GM18519 (cell line): ENCODE measurements around the gene CBX5.
"Not testable (repeated sequence)": the region's sequence is repeated elsewhere in the genome, so short reads cannot be mapped to it uniquely, and the experiment has no call there.

Experiments used
- ATAC-seq: cut with Tn5 transposase; IDR thresholded peaks from one replicate; pipeline ENCODE4 v1.9.1; 2021; ENCODE audit warnings: mild to moderate bottlenecking, moderate library complexity; ENCODE audit not compliant: unreplicated experiment, low FRiP score

CBX5 gene

GRCh38 chr12:54229624-54230212 is 50.2 kb downstream of the CBX5 start:
- no peak for ATAC-seq

DNA sequence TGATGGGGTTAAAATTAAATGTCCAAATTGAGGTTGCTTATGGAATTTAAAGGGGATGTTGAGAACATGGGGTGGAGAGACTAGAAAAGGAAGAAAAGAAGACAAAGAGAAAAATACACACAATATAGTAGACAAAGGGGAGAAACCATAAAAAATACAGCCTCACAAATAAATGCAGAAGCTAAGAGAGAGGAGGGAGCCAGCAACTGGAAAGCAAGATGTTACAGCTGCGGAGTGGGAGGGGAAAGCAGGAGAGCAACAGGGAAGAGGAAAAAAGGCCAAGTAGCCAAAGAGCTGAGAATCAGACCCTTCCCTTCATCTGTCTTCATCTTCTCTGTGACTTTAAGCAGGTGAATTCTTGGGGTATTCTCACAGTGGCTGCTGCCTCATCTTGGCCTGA is 51.5 kb downstream of the CBX5 start:
- ATAC-seq, result no peak

DNA sequence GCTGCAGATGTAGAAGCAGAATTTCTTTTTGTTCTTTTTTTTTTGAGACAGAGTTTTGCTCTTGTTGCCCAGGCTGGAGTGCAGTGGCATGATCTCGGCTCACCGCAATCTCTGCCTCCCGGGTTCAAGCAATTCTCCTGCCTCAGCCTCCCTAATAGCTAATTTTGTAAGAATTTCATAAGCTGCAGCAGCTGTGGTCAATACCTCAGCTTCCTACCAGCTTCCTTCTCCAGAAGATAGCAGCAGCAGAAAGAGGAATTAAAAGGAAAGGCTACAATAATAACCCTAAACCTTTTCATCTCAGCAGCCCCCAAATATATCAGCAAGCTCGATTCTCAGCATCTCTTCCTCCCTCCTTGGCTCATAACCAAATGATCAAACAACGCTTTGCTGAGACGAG is 52.0 kb downstream of the CBX5 start:
- ATAC-seq, result not testable (repeated sequence)

DNA sequence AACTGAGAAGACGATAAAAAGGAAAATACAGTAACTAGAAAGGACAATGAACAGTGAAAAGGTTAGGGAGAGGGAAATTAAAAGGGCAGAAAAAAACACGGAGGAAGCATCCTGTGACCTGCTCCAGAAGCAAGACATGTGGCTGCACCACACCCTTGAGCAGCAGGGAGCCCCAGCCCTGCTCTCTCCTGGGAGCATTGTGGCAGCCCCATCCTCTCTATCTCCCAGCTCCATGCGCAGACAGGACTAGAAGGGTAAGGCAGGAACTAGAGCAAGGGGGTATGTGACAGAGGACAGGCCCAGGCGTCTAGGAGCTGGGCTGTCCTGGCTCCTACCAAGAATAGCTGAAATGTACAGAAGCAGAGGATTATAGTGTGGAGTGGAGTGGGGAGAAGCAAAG is 52.5 kb downstream of the CBX5 start:
- ATAC-seq, result no peak

- no peak for ATAC-seq
Observed at GRCh38 chr12:54225666-54226065, 54.3 kb downstream of the CBX5 start.

DNA sequence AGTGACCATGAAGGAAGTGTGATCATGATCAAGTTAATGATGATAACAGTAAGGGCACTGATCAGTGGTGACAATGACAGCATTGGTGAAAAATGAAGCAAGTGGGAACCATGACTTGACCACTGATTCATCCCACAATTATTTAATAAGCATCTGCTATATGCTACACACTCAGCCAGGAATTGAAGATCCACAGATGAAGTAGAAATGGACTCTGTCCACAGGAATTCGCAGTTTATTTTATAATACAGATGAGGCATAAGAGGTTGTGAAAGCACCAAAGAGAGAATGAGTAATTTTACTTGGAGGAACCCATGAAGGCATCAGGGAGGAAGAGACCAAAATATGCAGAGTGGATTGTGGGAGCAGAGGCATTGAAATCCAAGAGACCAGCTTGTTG is 57.3 kb downstream of the CBX5 start:
- ATAC-seq, result no peak

GRCh38 chr12:54221402-54221984 is 58.4 kb downstream of the CBX5 start:
- no peak for ATAC-seq

DNA sequence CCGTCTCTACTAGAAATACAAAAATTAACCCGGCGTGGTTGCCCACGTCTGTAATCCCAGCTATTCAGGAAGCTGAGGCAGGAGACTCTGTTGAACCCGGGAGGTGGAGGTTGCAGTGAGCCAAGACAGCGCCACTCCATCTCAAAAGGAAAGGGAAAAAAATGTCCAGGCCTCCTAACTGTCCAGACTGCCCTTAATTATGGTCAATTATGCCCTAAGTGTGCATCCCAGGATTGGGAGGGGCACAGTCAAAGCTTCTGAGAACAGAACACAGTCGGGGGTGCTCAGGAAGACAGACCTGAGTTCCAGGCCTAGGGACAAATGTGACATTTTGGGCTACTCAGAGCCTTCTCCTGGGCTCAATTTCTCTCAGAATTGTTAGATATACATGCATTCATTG is 59.4 kb downstream of the CBX5 start:
- no peak for ATAC-seq

- no peak for ATAC-seq
Observed at GRCh38 chr12:54220092-54220557, 59.8 kb downstream of the CBX5 start.

DNA sequence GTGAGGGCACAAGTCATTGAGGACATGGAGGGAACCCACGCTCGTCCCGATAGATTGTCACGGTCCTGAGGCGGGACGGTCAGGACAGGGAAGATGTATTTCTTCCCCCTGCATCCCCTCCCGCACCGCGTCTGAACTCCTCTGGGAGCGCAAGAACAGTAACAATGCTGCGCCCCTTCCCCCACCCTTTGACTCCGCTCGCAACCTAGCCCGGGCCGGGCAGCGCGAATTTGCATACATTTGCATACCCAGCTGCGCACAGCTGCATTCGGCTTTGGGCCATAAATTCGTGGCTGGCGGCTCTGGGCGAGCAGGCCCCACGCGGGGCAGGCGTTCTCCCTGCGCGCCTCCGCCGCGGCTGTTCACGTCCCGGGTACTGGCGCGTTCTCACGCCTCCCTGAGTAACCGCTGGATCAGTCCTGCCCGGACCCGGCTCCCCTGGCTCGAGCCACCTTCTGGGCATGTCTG is 62.1 kb downstream of the CBX5 start:
- ATAC-seq, result no peak

DNA sequence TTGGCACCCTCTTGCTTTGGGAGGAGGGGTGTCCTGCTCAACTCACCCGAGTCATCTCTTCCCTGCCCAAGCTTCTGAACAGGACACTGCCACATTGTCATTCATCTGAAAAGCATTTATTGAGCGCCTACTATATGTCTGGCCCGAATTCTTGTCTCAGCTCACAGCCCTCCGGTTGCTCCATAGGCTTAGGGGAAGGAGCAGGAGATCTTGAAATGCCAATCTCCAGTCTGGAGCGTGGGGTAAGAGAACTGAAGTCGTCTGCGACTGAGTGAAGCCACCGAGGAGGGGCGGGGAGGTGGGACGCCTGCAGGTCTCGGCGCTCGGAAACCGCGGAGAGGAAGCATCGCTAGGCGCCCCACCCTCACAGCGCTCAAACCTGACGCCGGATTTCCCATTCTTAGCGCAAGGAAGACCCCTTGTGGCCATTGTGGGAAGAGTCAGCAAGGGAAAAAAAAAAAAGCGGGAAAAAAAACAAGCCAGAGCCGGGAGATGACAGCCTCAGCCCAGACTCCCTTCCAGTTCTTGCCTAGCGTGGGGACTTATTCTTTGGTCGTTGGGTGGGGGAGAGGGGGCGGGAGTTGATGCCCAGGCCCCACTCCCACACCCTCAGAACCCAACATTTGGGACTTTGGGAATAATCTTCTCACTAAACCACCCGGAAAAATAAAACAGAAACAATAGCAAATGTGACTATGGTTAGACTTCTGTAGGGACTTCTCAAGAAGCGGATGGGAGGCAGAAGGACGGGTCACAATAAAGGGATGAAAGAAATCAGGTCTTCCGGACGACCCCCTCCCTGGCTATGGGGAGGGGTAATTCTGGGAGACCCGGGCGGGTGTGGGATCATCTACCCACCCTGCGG is 62.9 kb downstream of the CBX5 start:
- ATAC-seq, result no peak

DNA sequence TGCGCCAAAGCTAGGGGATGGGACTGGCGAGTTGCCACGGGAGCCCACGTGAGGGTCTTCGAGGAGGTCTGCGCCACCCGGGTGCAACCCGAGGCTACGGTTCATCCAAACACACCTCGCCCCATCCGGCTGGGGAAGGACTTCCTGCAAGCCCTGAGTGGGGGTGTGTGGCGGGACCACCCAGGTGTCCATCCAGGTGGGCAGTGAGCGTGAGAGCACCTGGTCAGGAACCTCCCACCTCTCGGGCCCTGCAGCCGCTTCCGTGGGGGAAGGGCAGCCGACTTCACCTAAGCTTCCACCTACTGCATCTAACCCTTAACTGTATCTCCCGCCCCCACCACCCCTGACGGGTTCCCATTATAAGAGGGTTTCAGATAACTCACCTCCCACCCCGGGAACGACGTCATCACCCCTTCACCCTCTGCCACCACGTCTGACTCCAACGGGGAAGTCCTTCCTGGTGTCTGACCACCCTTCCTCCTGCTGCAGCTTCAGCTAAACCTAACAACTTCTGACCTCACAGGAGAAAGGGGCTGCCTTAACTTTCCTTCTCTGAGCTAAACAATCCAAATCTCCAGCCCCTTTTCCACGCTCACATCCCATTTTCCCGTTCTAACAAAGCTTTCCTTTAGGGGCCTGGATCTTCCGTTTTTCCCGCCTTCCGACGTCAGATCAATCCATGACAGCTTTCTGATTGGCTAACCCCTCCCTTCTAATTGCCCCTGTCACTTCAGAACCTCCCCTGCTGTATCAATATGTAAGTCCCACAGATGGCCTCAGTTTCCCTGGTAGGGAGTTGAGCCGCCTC is 63.7 kb downstream of the CBX5 start:
- no peak for ATAC-seq

- ATAC-seq, result peak; percentile 73
Observed at GRCh38 chr12:54214553-54215406, 65.1 kb downstream of the CBX5 start.

DNA sequence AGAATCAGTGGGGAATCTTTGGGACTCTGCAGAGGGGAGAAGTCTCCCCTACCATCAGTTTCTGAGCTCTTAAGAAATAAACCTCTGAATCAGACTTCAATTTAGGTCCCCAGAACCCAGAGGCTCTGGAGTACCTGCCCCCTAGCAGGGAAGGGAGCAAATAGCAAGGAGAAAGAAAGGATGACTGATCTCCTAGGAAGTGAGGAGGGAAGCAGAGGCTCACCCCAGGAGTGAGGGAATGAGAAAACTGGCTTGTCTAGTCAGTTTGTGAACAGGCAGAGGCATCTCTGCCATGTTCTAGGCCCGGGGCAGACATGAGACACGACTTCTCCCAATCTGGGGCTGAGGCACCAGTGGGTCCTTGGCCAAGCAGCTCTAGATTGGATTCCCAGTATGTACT is 66.8 kb downstream of the CBX5 start:
- ATAC-seq, result no peak

DNA sequence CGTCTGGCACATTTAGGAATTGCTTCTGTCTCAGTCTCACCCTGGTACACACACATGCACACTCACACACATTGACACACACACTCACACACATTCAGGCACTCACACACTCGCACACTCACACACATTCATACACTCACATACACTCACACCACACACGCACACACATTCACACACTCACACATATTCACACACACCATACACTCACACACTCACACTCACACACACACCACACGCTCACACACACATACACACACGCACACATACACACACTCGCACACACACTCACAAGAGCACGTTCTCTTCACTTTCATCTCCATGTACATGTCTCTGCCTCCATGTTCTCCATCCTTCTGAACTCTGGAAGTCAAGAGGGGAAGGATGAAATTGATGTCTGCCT is 68.0 kb downstream of the CBX5 start:
- no peak for ATAC-seq

GRCh38 chr12:54210400-54210790 is 69.5 kb downstream of the CBX5 start:
- no peak for ATAC-seq

DNA sequence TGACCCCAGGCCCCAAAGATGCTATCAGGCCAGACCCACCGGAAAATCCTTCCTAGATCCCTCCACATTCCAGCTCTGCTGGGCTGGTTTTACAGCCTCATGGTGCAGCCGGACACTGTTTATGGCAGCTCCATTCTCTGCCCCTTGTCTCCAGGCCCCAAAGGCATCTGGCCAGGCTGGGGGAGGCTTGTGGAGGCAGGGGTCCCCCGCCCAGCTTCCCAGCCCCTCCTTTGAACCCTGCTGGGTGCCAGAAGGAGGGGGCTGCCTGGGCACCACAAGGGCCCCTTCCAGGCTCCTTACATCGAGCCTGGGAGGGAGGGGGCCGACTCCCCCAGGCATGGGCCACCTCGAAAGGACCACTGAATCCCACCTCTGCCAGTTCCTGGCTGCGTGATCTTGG is 71.3 kb downstream of the CBX5 start:
- no peak for ATAC-seq

GRCh38 chr12:54207539-54208294 is 72.2 kb downstream of the CBX5 start:
- ATAC-seq, result no peak

- no peak for ATAC-seq
Observed at GRCh38 chr12:54206791-54207190, 73.1 kb downstream of the CBX5 start.
